ENCODE results near the gene REEP6.

REEP6 gene

GRCh38 chr19:1491114-1491848, at the start of gene REEP6:
Gene REEP6 (plus strand): TSS chr19:1491181. CDS start chr19:1491270, 89 bp downstream.
- Histone ChIP-seq H3K4me2 (ENCODE audit: low read depth, low read length, poor library complexity, severe bottlenecking) (peak within 1 kb of the TSS; percentile 71), H3K36me3 (ENCODE audit: low read length) (no peaks in the 10 kb centered on the region), H2AFZ (ENCODE audit: low read depth, low read length, severe bottlenecking) (peak within 1 kb of the TSS; percentile 75), H3K9ac (ENCODE audit: low read length) (peak within 1 kb of the TSS; percentile 46; the same call in 1 of the 2 replicates), H3K27me3 (ENCODE audit: low read length) (no peaks in the 10 kb centered on the region), H4K20me1 (ENCODE audit: low read depth, low read length) (no peaks in the 10 kb centered on the region), H3K79me2 (ENCODE audit: insufficient read depth, low read length) (no peaks in the 10 kb centered on the region), H3K9me3 (ENCODE audit: insufficient read depth, low read length) (no peaks in the 10 kb centered on the region), H3K9me2 (replicated peaks; ENCODE audit: insufficient read depth, low read length) (no peaks in the 10 kb centered on the region), H3K4me3 (ENCODE audit: insufficient read depth, low read length, poor library complexity, severe bottlenecking) (peak within 1 kb of the TSS; percentile 53), H3K27ac (ENCODE audit: low read depth, low read length) (no peak within 1 kb of the TSS), H3F3A (ENCODE audit: insufficient read depth) (no peaks in the 10 kb centered on the region)
- TF ChIP-seq EZH2phosphoT487 (conservative IDR thresholded peaks at IDR 0.05; ENCODE audit: low read length) (no peak), CTCF (IDR thresholded peaks at IDR 0.05; ENCODE audit: insufficient read depth, low read length, poor library complexity, severe bottlenecking) (no peak)

- TF ChIP-seq EZH2phosphoT487 (conservative IDR thresholded peaks at IDR 0.05; ENCODE audit: low read length) = no peak
- no peak for TF ChIP-seq CTCF (IDR thresholded peaks at IDR 0.05; ENCODE audit: insufficient read depth, low read length, poor library complexity, severe bottlenecking)
- Histone ChIP-seq H3K4me2 (ENCODE audit: low read depth, low read length, poor library complexity, severe bottlenecking) (no peak overlapping the region), H3K9me3 (ENCODE audit: insufficient read depth, low read length) (no peaks in the 10 kb centered on the region), H3F3A (ENCODE audit: insufficient read depth) (peaks cover 52% of the 10 kb centered on the region), H2AFZ (ENCODE audit: low read depth, low read length, severe bottlenecking) (no peak overlapping the region), H3K9me2 (replicated peaks; ENCODE audit: insufficient read depth, low read length) (no peaks in the 10 kb centered on the region), H3K79me2 (ENCODE audit: insufficient read depth, low read length) (peaks cover 31% of the 10 kb centered on the region), H3K4me3 (ENCODE audit: insufficient read depth, low read length, poor library complexity, severe bottlenecking) (no peak overlapping the region), H3K36me3 (ENCODE audit: low read length) (peaks cover 16% of the 10 kb centered on the region), H3K27me3 (ENCODE audit: low read length) (no peaks in the 10 kb centered on the region), H4K20me1 (ENCODE audit: low read depth, low read length) (peaks cover 18% of the 10 kb centered on the region; the same call in 1 of the 2 replicates), H3K27ac (ENCODE audit: low read depth, low read length) (no peak overlapping the region; the same call in 1 of the 2 replicates), H3K9ac (ENCODE audit: low read length) (no peak overlapping the region)
Observed at GRCh38 chr19:1441677-1442438, 49.1 kb upstream of the REEP6 start.

GRCh38 chr19:1445185-1445931, 45.6 kb upstream of the REEP6 start:
- H3K27me3 ChIP-seq (ENCODE audit: low read length) = no peaks in the 10 kb centered on the region
- TF ChIP-seq CTCF (IDR thresholded peaks at IDR 0.05; ENCODE audit: insufficient read depth, low read length, poor library complexity, severe bottlenecking) = peak; percentile 75
- TF ChIP-seq EZH2phosphoT487 (conservative IDR thresholded peaks at IDR 0.05; ENCODE audit: low read length) = no peak
- peak overlapping the region; percentile 50 for H3K4me3 ChIP-seq (ENCODE audit: insufficient read depth, low read length, poor library complexity, severe bottlenecking)
- H3F3A ChIP-seq (ENCODE audit: insufficient read depth) = peaks cover 39% of the 10 kb centered on the region
- H3K9me3 ChIP-seq (ENCODE audit: insufficient read depth, low read length) = no peaks in the 10 kb centered on the region
- no peaks in the 10 kb centered on the region for H3K9me2 ChIP-seq (replicated peaks; ENCODE audit: insufficient read depth, low read length)
- H3K27ac ChIP-seq (ENCODE audit: low read depth, low read length) = peak overlapping the region; percentile 55
- H2AFZ ChIP-seq (ENCODE audit: low read depth, low read length, severe bottlenecking) = peak overlapping the region; percentile 80
- H3K79me2 ChIP-seq (ENCODE audit: insufficient read depth, low read length) = peaks cover 9% of the 10 kb centered on the region; the same call in 1 of the 2 replicates
- H3K4me2 ChIP-seq (ENCODE audit: low read depth, low read length, poor library complexity, severe bottlenecking) = peak overlapping the region; percentile 68
- H3K36me3 ChIP-seq (ENCODE audit: low read length) = peaks cover 11% of the 10 kb centered on the region
- H4K20me1 ChIP-seq (ENCODE audit: low read depth, low read length) = peaks cover 8% of the 10 kb centered on the region; the same call in 1 of the 2 replicates
- peak overlapping the region; percentile 58 for H3K9ac ChIP-seq (ENCODE audit: low read length)

Data from SU-DHL-6 (cell line).